Measurements from ENCODE around the gene RGS3. TPM values are rescaled to one million over a fixed set of nuclear protein-coding genes. Genes with fewer than 3 reads are reported as not detected.
A peak's percentile ranks its signal among the peaks of the same experiment; 100 is the strongest.

RGS3 gene
- polyA plus RNA-seq, 2 of the 4 experiments (the other 2 are of a cell fraction), result 19.6 to 22.9 TPM

GRCh38 chr9:113519426-113520108 is 56.0 kb downstream of the RGS3 start:
- H3K27ac ChIP-seq, result peak overlapping the region; percentile 88 to 95
- H3K9me3 ChIP-seq, result no peaks in the 10 kb centered on the region
- H3K4me2 ChIP-seq, result peak overlapping the region; percentile 77
- peak; percentile 73 to 93 for DNase-seq (ENCODE audit: low read depth in 1 of 2, low spot score in 1 of 2)
- TF ChIP-seq RAD21 (conservative IDR thresholded peaks at IDR 0.05 in 1 of 2, IDR thresholded peaks at IDR 0.05 in 1 of 2) (no peak), ATOH8 (CRISPR knock-in tag; IDR thresholded peaks at IDR 0.05; ENCODE audit: low read depth) (0 out of 2 replicates have a peak, but pooled peaks have one; percentile 30), HOXB5 (CRISPR knock-in tag; IDR thresholded peaks at IDR 0.05) (peak; percentile 48), MAX (IDR thresholded peaks at IDR 0.05) (peak; percentile 60), FOSL2 (IDR thresholded peaks at IDR 0.05) (no peak), FOSL2 (CRISPR knock-in tag; IDR thresholded peaks at IDR 0.05) (peak; percentile 70), ZSCAN20 (CRISPR knock-in tag; IDR thresholded peaks at IDR 0.05) (0 out of 2 replicates have a peak, but pooled peaks have one; percentile 25), EP300 (IDR thresholded peaks at IDR 0.05) (0 out of 5 replicates have a peak, but pooled peaks of 1 of the 2 experiments have one; percentile 32), CHD4 (IDR thresholded peaks at IDR 0.05; ENCODE audit: borderline replicate concordance) (no peak), FOSB (CRISPR knock-in tag; IDR thresholded peaks at IDR 0.05) (0 out of 2 replicates have a peak, but pooled peaks have one; percentile 35)
- peak; percentile 73 for FAIRE-seq
- peaks cover 46% of the 10 kb centered on the region for H3K4me1 ChIP-seq
- 2% methylated on average over 3 of the region's 3 CpGs for WGBS (ENCODE audit: missing lambda C conversion rate)
- peak; percentile 87 to 92 for ATAC-seq
- POLR2A ChIA-PET, result interaction anchor here (1.0 kb wide), 1 partner anchor 75 kb away, joined by 3 read pairs; no protein-coding TSS in a partner anchor
- peak overlapping the region; percentile 7; the same call in 1 of the 3 replicates for H3K4me3 ChIP-seq
- CTCF ChIA-PET, result interaction anchor here (0.6 to 3.1 kb wide), 7 partner anchors 12 to 135 kb away, joined by 3 to 8 read pairs (median 4); no protein-coding TSS in a partner anchor

GRCh38 chr9:113520109-113520642 is 56.6 kb downstream of the RGS3 start:
- Histone ChIP-seq H3K4me1 (peaks cover 46% of the 10 kb centered on the region), H3K4me3 (peak overlapping the region; percentile 7; the same call in 1 of the 3 replicates), H3K4me2 (peak overlapping the region; percentile 77), H3K27ac (peak overlapping the region; percentile 88 to 95), H3K9me3 (no peaks in the 10 kb centered on the region)
- FAIRE-seq, result no peak
- POLR2A ChIA-PET, result interaction anchor here (1.0 kb wide), 1 partner anchor 74 kb away, joined by 3 read pairs; no protein-coding TSS in a partner anchor
- peak; percentile 85 to 86 for ATAC-seq
- CTCF ChIA-PET, result interaction anchor here (0.6 to 3.1 kb wide), 7 partner anchors 9 to 138 kb away, joined by 3 to 11 read pairs (median 4); no protein-coding TSS in a partner anchor
- TF ChIP-seq ELK1 (IDR thresholded peaks at IDR 0.05; ENCODE audit: low read depth, low read length), result no peak
- TF ChIP-seq POLR2AphosphoS2 (conservative IDR thresholded peaks at IDR 0.05; ENCODE audit: low read length), result no peak
- TF ChIP-seq HEYL (CRISPR knock-in tag; IDR thresholded peaks at IDR 0.05), result no peak
- TF ChIP-seq MAFK (IDR thresholded peaks at IDR 0.05; ENCODE audit: partially characterized antibody), result no peak
- TF ChIP-seq MYC (IDR thresholded peaks at IDR 0.05; ENCODE audit: borderline replicate concordance, low read length), result no peak
- no peak for TF ChIP-seq HMGXB4 (CRISPR knock-in tag; IDR thresholded peaks at IDR 0.05; ENCODE audit: borderline replicate concordance)
- peak; percentile 59 for TF ChIP-seq MAX (IDR thresholded peaks at IDR 0.05)
- peak; percentile 26; the same call in 1 of the 2 replicates for TF ChIP-seq BHLHE40 (IDR thresholded peaks at IDR 0.05; ENCODE audit: low read depth, low read length)
- peak; percentile 52 to 55; a peak in 2 of 5 replicates for TF ChIP-seq JUN (IDR thresholded peaks at IDR 0.05)
- no peak for TF ChIP-seq HES2 (IDR thresholded peaks at IDR 0.05)
- TF ChIP-seq USF2 (IDR thresholded peaks at IDR 0.05), result no peak
- peak; percentile 14; the same call in 1 of the 2 replicates for TF ChIP-seq NPAS2 (CRISPR knock-in tag; IDR thresholded peaks at IDR 0.05; ENCODE audit: borderline replicate concordance)
- peak in 1 of 2 experiments; percentile 32; a peak in 1 of 5 replicates for TF ChIP-seq EP300 (IDR thresholded peaks at IDR 0.05)
- TF ChIP-seq JUNB (IDR thresholded peaks at IDR 0.05), result 0 out of 2 replicates have a peak, but pooled peaks have one; percentile 44
- DNase-seq (ENCODE audit: low read depth in 1 of 2, low spot score in 1 of 2), result peak; percentile 73 to 89
- WGBS (ENCODE audit: missing lambda C conversion rate), result 4% methylated on average over 4 of the region's 6 CpGs

All from A549 (cell line).